HEK293 (cell line): ENCODE results near the gene CNOT4.

Experiments
- CTCF ChIA-PET: fragments of 350-600 bp; formaldehyde crosslinking; extraction: SDS; loops from one replicate; lab custom pipeline; 2021; ENCODE audit warnings: antibody characterized with exemption; lab: Yijun Ruan, JAX
- POLR2A ChIA-PET: fragments of 300-600 bp; formaldehyde crosslinking; extraction: SDS; loops from one replicate; lab custom pipeline; 2020; ENCODE audit warnings: antibody characterized with exemption, inconsistent platforms; lab: Yijun Ruan, JAX
- H3K27ac ChIP-seq: fragments of 200-500 bp; sonication (Bioruptor generic); 2 replicates; pipeline ENCODE4 v1.5.1; 2014; ENCODE audit warnings: low read depth, low read length, control low read depth, inconsistent platforms; ENCODE audit errors: extremely low read depth
- H3K36me3 ChIP-seq, 2 experiments: fragments of 200-500 bp in 1 of 2; sonication (Bioruptor generic) in 1 of 2; 1 replicate in 1 of 2; 2 replicates in 1 of 2; pipeline ENCODE4 v1.5.1; 2014 to 2017; ENCODE audit warnings: inconsistent platforms in 2 of 2, low read length in 2 of 2; ENCODE audit not compliant: control insufficient read depth in 2 of 2, insufficient read depth in 1 of 2
- H3K4me1 ChIP-seq: fragments of 200-500 bp; sonication (Bioruptor generic); 2 replicates; pipeline ENCODE4 v1.5.1; 2014; ENCODE audit warnings: mild to moderate bottlenecking, low read length, inconsistent platforms; ENCODE audit not compliant: control insufficient read depth, insufficient read depth
- H3K4me3 ChIP-seq: 2 replicates; pipeline ENCODE4 v1.5.1; 2011; ENCODE audit warnings: low read depth, mild to moderate bottlenecking, control low read depth, low read length, moderate library complexity
- H3K9me3 ChIP-seq: fragments of 200-500 bp; sonication (Bioruptor generic); 2 replicates; pipeline ENCODE4 v1.5.1; 2014; ENCODE audit warnings: low read depth, low read length, inconsistent platforms; ENCODE audit not compliant: control insufficient read depth, insufficient read depth
- ATF2 ChIP-seq: fragments of 450-650 bp; formaldehyde crosslinking; IDR thresholded peaks from 2 replicates; pipeline ENCODE4 v1.5.1; 2016; ENCODE audit warnings: missing biosample characterization, missing genetic modification characterization, low read depth
- ELK4 ChIP-seq: IDR thresholded peaks from 2 replicates; pipeline ENCODE4 v1.6.1; 2011; ENCODE audit warnings: mild to moderate bottlenecking, low read depth, low read length, borderline replicate concordance
- KLF1 ChIP-seq: fragments of 450-650 bp; formaldehyde crosslinking; IDR thresholded peaks from 2 replicates; pipeline ENCODE4 v1.5.1; 2016; ENCODE audit warnings: missing biosample characterization, missing genetic modification characterization
- PATZ1 ChIP-seq: fragments of 450-650 bp; formaldehyde crosslinking; IDR thresholded peaks from 2 replicates; pipeline ENCODE4 v1.5.1; 2016; ENCODE audit warnings: missing biosample characterization, missing genetic modification characterization
- ZBTB6 ChIP-seq: fragments of 450-650 bp; formaldehyde crosslinking; IDR thresholded peaks from 2 replicates; pipeline ENCODE4 v1.5.1; 2017; ENCODE audit warnings: missing biosample characterization, missing genetic modification characterization
- ZNF10 ChIP-seq: fragments of 450-650 bp; formaldehyde crosslinking; IDR thresholded peaks from 2 replicates; pipeline ENCODE4 v1.5.1; 2017; ENCODE audit warnings: missing biosample characterization, missing genetic modification characterization
- ZNF132 ChIP-seq: fragments of 450-650 bp; formaldehyde crosslinking; IDR thresholded peaks from 2 replicates; pipeline ENCODE4 v1.5.1; 2017; ENCODE audit warnings: missing biosample characterization, missing genetic modification characterization, borderline replicate concordance
- ZNF16 ChIP-seq: fragments of 450-650 bp; formaldehyde crosslinking; IDR thresholded peaks from 2 replicates; pipeline ENCODE4 v1.5.1; 2016; ENCODE audit warnings: low read depth, missing biosample characterization, missing genetic modification characterization
- ZNF184 ChIP-seq: fragments of 450-650 bp; IDR thresholded peaks from 2 replicates; pipeline ENCODE4 v1.5.1; 2018; ENCODE audit warnings: missing biosample characterization, mild to moderate bottlenecking, missing genetic modification characterization
- ZNF274 ChIP-seq, 2 experiments: fragments of 200-500 bp in 1 of 2; fragments of 450-650 bp in 1 of 2; sonication (Bioruptor generic) in 1 of 2; formaldehyde crosslinking in 1 of 2; IDR thresholded peaks; 2 replicates each; pipeline versions ENCODE4 v1.5.1 to v1.6.1; 2014 to 2016; ENCODE audit warnings: borderline replicate concordance in 1 of 2, inconsistent platforms in 1 of 2, low read length in 1 of 2, missing biosample characterization in 1 of 2, missing genetic modification characterization in 1 of 2
- ZNF48 ChIP-seq: fragments of 450-650 bp; formaldehyde crosslinking; IDR thresholded peaks from 2 replicates; pipeline ENCODE4 v1.5.1; 2016; ENCODE audit warnings: missing biosample characterization, missing genetic modification characterization
- ZNF561 ChIP-seq: fragments of 450-650 bp; IDR thresholded peaks from 2 replicates; pipeline ENCODE4 v1.5.1; 2018; ENCODE audit warnings: missing biosample characterization, missing genetic modification characterization, borderline replicate concordance
- ZNF580 ChIP-seq: fragments of 450-650 bp; formaldehyde crosslinking; IDR thresholded peaks from 2 replicates; pipeline ENCODE4 v1.5.1; 2016; ENCODE audit warnings: missing biosample characterization, missing genetic modification characterization
- ZNF677 ChIP-seq: fragments of 450-650 bp; IDR thresholded peaks from 2 replicates; pipeline ENCODE4 v1.5.0; 2018; ENCODE audit warnings: missing biosample characterization, mild to moderate bottlenecking, missing genetic modification characterization, moderate library complexity
- ZNF692 ChIP-seq: fragments of 450-650 bp; formaldehyde crosslinking; IDR thresholded peaks from 2 replicates; pipeline ENCODE4 v1.5.1; 2016; ENCODE audit warnings: missing biosample characterization, missing genetic modification characterization
- ZNF785 ChIP-seq: fragments of 450-650 bp; formaldehyde crosslinking; IDR thresholded peaks from 2 replicates; pipeline ENCODE4 v1.5.1; 2016; ENCODE audit warnings: missing biosample characterization, missing genetic modification characterization
- ZNF791 ChIP-seq: fragments of 450-650 bp; formaldehyde crosslinking; IDR thresholded peaks from 2 replicates; pipeline ENCODE4 v1.5.1; 2016; ENCODE audit warnings: missing biosample characterization, missing genetic modification characterization
- TF ChIP-seq, protein P1 (sequence below): fragments of 450-650 bp; formaldehyde crosslinking; IDR thresholded peaks from 2 replicates; pipeline ENCODE4 v1.5.1; 2016; ENCODE audit warnings: missing biosample characterization, missing genetic modification characterization, borderline replicate concordance

Gene CNOT4

GRCh38 chr7:135518748-135519147 is 8.8 kb upstream of the CNOT4 start:
- no peak for TF ChIP-seq ZNF10 (tag by site-specific recombination)
- no peak for TF ChIP-seq ZNF274 (IDR thresholded peaks at IDR 0.05; ENCODE audit: low read length)
- TF ChIP-seq ZNF274 (tag by site-specific recombination; IDR thresholded peaks at IDR 0.05; ENCODE audit: borderline replicate concordance), result no peak
- TF ChIP-seq, protein P1, sequence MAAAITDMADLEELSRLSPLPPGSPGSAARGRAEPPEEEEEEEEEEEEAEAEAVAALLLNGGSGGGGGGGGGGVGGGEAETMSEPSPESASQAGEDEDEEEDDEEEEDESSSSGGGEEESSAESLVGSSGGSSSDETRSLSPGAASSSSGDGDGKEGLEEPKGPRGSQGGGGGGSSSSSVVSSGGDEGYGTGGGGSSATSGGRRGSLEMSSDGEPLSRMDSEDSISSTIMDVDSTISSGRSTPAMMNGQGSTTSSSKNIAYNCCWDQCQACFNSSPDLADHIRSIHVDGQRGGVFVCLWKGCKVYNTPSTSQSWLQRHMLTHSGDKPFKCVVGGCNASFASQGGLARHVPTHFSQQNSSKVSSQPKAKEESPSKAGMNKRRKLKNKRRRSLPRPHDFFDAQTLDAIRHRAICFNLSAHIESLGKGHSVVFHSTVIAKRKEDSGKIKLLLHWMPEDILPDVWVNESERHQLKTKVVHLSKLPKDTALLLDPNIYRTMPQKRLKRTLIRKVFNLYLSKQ (tag by site-specific recombination), result no peak
- no peak for TF ChIP-seq ELK4
- TF ChIP-seq ZNF785 (tag by site-specific recombination), result no peak
- no peak for TF ChIP-seq ZBTB6 (tag by site-specific recombination)
- no peak overlapping the region for H3K27ac ChIP-seq
- ChIA-PET POLR2A (no interaction called here), CTCF (no interaction called here)
- no peak overlapping the region for H3K4me3 ChIP-seq
- no peaks in the 10 kb centered on the region for H3K36me3 ChIP-seq
- no peaks in the 10 kb centered on the region for H3K4me1 ChIP-seq
- no peaks in the 10 kb centered on the region for H3K9me3 ChIP-seq

DNA sequence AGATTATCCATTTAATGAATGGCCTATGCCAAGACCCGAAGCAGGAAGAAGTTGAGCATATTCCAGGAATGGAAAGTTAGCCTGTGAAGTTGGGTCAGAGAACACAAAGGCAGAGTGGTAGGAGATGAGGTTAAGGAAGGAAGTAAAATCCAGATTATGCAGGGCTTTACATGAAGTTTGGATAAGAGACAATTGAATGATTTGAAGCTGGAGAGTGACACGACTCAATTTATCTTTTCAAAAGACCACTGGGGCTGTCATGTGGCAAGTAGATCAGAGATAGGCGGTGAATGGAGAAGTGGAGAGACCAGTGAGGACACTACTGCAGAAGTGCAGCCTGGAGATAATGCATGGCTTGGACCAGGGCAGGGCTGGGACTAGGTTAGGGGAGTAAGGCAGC is 7.2 kb upstream of the CNOT4 start:
- CTCF ChIA-PET, result no interaction called here
- Histone ChIP-seq H3K4me1 (no peaks in the 10 kb centered on the region), H3K4me3 (no peak overlapping the region)

More for the DNA sequence above, 7.2 kb upstream of the CNOT4 start:
- Histone ChIP-seq H3K27ac (no peak overlapping the region), H3K9me3 (no peaks in the 10 kb centered on the region), H3K36me3 (no peaks in the 10 kb centered on the region)
- TF ChIP-seq ZNF184 (tag by site-specific recombination) (no peak), ZNF677 (tag by site-specific recombination) (no peak), ZNF48 (no peak), ZNF580 (no peak), ZNF791 (tag by site-specific recombination) (no peak), ZNF692 (tag by site-specific recombination) (no peak), PATZ1 (no peak), ZNF10 (tag by site-specific recombination) (no peak), ATF2 (tag by site-specific recombination) (no peak), KLF1 (tag by site-specific recombination) (no peak), ZNF561 (tag by site-specific recombination) (no peak), ZNF132 (tag by site-specific recombination) (no peak), ZNF16 (tag by site-specific recombination) (no peak)
- POLR2A ChIA-PET, result no interaction called here
